Right atrium auricular region (tissue), 2 donors: ENCODE data around the gene PLA2G4B. TPM values are rescaled to one million over a fixed set of nuclear protein-coding genes. Genes with fewer than 3 reads are reported as not detected.

Experiments
- DNase-seq: peaks from one replicate; pipeline ENCODE4 v3.0.0-alpha.2; 2019; ENCODE audit warnings: low spot score
- H3K27ac ChIP-seq, 2 donors: fragments of 200-600 bp; sonication (generic); 1 replicate in 1 of 2; 2 replicates in 1 of 2; pipeline ENCODE4 v1.5.1; 2016 to 2019
- H3K27me3 ChIP-seq, 2 donors: fragments of 200-600 bp; sonication (generic); one replicate each; pipeline versions ENCODE4 v1.5.1 to v1.6.0; 2017 to 2019
- H3K36me3 ChIP-seq: fragments of 200-600 bp; sonication (generic); one replicate; pipeline ENCODE4 v1.5.1; 2016
- H3K4me1 ChIP-seq, 2 donors: fragments of 200-600 bp; sonication (generic); one replicate each; pipeline versions ENCODE4 v1.5.1 to v1.6.0; 2017 to 2019
- H3K4me3 ChIP-seq, 2 donors: fragments of 200-600 bp; sonication (generic); 1 replicate in 1 of 2; 2 replicates in 1 of 2; pipeline ENCODE4 v1.5.1; 2017 to 2019; ENCODE audit warnings: mild to moderate bottlenecking in 1 of 2, moderate library complexity in 1 of 2
- H3K9me3 ChIP-seq, 2 donors: fragments of 200-600 bp; sonication (generic); one replicate each; pipeline ENCODE4 v1.5.1; 2019
- CTCF ChIP-seq, 2 donors: fragments of 200-600 bp; sonication (generic); IDR thresholded peaks; one replicate each; pipeline ENCODE4 v1.5.1; 2019; ENCODE audit warnings: antibody characterized with exemption in 2 of 2
- total RNA-seq, 2 donors: library from RNA; depleted of rRNA; stranded (reverse); fragments of >200 nt; gene quantifications; one replicate each; pipeline ENCODE4 v1.1.0, GENCODE V29; 2016

The PLA2G4B gene
- total RNA-seq, 2 donors from 2014 or later, result 1.3 to 1.4 TPM

- Histone ChIP-seq H3K9me3 (no peaks in the 10 kb centered on the region), H3K36me3 (no peaks in the 10 kb centered on the region), H3K27me3 (no peaks in the 10 kb centered on the region), H3K4me1 (no peaks in the 10 kb centered on the region), H3K4me3 (no peak overlapping the region), H3K27ac (no peak overlapping the region)
- no peak for TF ChIP-seq CTCF (IDR thresholded peaks at IDR 0.05)
- DNase-seq, result no peak
Observed at GRCh38 chr15:41866872-41867579, 28.4 kb downstream of the PLA2G4B start.

- no peak overlapping the region for H3K27ac ChIP-seq
- H3K4me3 ChIP-seq, result no peak overlapping the region
- H3K4me1 ChIP-seq, result no peaks in the 10 kb centered on the region
- H3K9me3 ChIP-seq, result no peaks in the 10 kb centered on the region
- TF ChIP-seq CTCF (IDR thresholded peaks at IDR 0.05), result no peak
- DNase-seq, result no peak
- no peaks in the 10 kb centered on the region for H3K36me3 ChIP-seq
- no peaks in the 10 kb centered on the region for H3K27me3 ChIP-seq
Observed at GRCh38 chr15:41868321-41868720, 29.7 kb downstream of the PLA2G4B start.

GRCh38 chr15:41869770-41870688, 31.4 kb downstream of the PLA2G4B start:
- Histone ChIP-seq H3K4me3 (no peak overlapping the region), H3K36me3 (no peaks in the 10 kb centered on the region), H3K9me3 (no peaks in the 10 kb centered on the region), H3K27ac (no peak overlapping the region), H3K27me3 (no peaks in the 10 kb centered on the region), H3K4me1 (no peaks in the 10 kb centered on the region)
- no peak for TF ChIP-seq CTCF (IDR thresholded peaks at IDR 0.05)
- no peak for DNase-seq

- Histone ChIP-seq H3K36me3 (no peaks in the 10 kb centered on the region), H3K27ac (no peak overlapping the region), H3K27me3 (no peaks in the 10 kb centered on the region), H3K9me3 (no peaks in the 10 kb centered on the region), H3K4me1 (no peaks in the 10 kb centered on the region), H3K4me3 (no peak overlapping the region)
- DNase-seq, result no peak
- no peak for TF ChIP-seq CTCF (IDR thresholded peaks at IDR 0.05)
Observed at GRCh38 chr15:41870689-41871081, 32.0 kb downstream of the PLA2G4B start.

GRCh38 chr15:41871175-41871905, 32.7 kb downstream of the PLA2G4B start:
- H3K4me3 ChIP-seq, result no peak overlapping the region
- no peak overlapping the region for H3K27ac ChIP-seq
- H3K36me3 ChIP-seq, result no peaks in the 10 kb centered on the region

More at GRCh38 chr15:41871175-41871905, 32.7 kb downstream of the PLA2G4B start:
- DNase-seq, result no peak
- H3K4me1 ChIP-seq, result no peaks in the 10 kb centered on the region
- H3K9me3 ChIP-seq, result no peaks in the 10 kb centered on the region
- H3K27me3 ChIP-seq, result no peaks in the 10 kb centered on the region
- TF ChIP-seq CTCF (IDR thresholded peaks at IDR 0.05), result no peak
